ENCODE results near the gene BIN2.

- TF ChIP-seq CTCF (conservative IDR thresholded peaks at IDR 0.05 in 1 of 2, IDR thresholded peaks at IDR 0.05 in 1 of 2; ENCODE audit: low read depth in 1 of 2, low read length in 2 of 2): no peak
- TF ChIP-seq EZH2 (IDR thresholded peaks at IDR 0.05; ENCODE audit: low read length, missing control alignments): no peak
These were observed 44.9 kb upstream of the BIN2 start for GRCh38 chr12:51368640-51369517.
